ENCODE results near the gene EPB41L2. TPM values are rescaled to one million over a fixed set of nuclear protein-coding genes. Genes with fewer than 3 reads are reported as not detected.
"Not testable (repeated sequence)": the region's sequence is repeated elsewhere in the genome, so short reads cannot be mapped to it uniquely, and the experiment has no call there.

The EPB41L2 gene
- total RNA-seq, 1 donor from 2014 or later = 61.6 TPM

- no peak for DNase-seq (ENCODE audit: low spot score, unreplicated experiment)
Measured at GRCh38 chr6:130918171-130918570, 144.9 kb downstream of the EPB41L2 start.

GRCh38 chr6:130915606-130916005 lies 147.4 kb downstream of the EPB41L2 start:
- not testable (repeated sequence) for H3K27ac Mint-ChIP-seq; H3K4me1 Mint-ChIP-seq (ENCODE audit: low read depth); H3K4me3 Mint-ChIP-seq (ENCODE audit: low read depth); H3K36me3 Mint-ChIP-seq (ENCODE audit: insufficient read depth); H3K27me3 Mint-ChIP-seq; DNase-seq (ENCODE audit: low spot score, unreplicated experiment); H3K9me3 Mint-ChIP-seq (ENCODE audit: low read depth)

More at GRCh38 chr6:130918171-130918570, 144.9 kb downstream of the EPB41L2 start:
- Mint-ChIP-seq H3K27me3 (no peaks in the 10 kb centered on the region), H3K27ac (no peak overlapping the region), H3K4me3 (ENCODE audit: low read depth) (no peak overlapping the region), H3K9me3 (ENCODE audit: low read depth) (peaks cover 7% of the 10 kb centered on the region), H3K4me1 (ENCODE audit: low read depth) (no peaks in the 10 kb centered on the region), H3K36me3 (ENCODE audit: insufficient read depth) (peaks cover 6% of the 10 kb centered on the region)
- TF ChIP-seq, protein P1, sequence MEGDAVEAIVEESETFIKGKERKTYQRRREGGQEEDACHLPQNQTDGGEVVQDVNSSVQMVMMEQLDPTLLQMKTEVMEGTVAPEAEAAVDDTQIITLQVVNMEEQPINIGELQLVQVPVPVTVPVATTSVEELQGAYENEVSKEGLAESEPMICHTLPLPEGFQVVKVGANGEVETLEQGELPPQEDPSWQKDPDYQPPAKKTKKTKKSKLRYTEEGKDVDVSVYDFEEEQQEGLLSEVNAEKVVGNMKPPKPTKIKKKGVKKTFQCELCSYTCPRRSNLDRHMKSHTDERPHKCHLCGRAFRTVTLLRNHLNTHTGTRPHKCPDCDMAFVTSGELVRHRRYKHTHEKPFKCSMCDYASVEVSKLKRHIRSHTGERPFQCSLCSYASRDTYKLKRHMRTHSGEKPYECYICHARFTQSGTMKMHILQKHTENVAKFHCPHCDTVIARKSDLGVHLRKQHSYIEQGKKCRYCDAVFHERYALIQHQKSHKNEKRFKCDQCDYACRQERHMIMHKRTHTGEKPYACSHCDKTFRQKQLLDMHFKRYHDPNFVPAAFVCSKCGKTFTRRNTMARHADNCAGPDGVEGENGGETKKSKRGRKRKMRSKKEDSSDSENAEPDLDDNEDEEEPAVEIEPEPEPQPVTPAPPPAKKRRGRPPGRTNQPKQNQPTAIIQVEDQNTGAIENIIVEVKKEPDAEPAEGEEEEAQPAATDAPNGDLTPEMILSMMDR (IDR thresholded peaks at IDR 0.05; ENCODE audit: unreplicated experiment) = no peak

DNA sequence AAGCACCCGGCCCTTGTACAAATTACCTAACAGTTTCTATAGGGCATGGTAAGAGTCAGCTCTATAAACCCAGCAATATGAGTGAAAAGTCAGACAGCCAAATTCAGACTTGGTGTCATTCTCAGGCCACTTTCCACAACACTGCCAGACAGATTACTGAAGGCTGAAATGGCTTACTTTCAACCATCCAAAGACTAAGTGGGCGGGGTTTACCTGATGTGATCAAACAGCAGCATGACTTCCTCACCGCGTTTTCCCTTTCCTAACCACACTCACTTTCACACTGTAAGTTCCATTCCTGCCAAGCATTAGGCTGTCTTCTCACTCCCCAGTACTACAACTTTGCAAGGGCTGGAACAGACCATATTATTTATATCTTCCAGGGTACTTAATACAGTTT lies 149.9 kb downstream of the EPB41L2 start:
- Mint-ChIP-seq H3K36me3 (ENCODE audit: insufficient read depth) (peaks cover 14% of the 10 kb centered on the region), H3K27ac (no peak overlapping the region), H3K27me3 (no peaks in the 10 kb centered on the region), H3K4me1 (ENCODE audit: low read depth) (peaks cover 2% of the 10 kb centered on the region), H3K4me3 (ENCODE audit: low read depth) (no peak overlapping the region), H3K9me3 (ENCODE audit: low read depth) (peaks cover 23% of the 10 kb centered on the region)
- TF ChIP-seq, protein P1 (IDR thresholded peaks at IDR 0.05; ENCODE audit: unreplicated experiment) = no peak
- DNase-seq (ENCODE audit: low spot score, unreplicated experiment) = no peak

DNA sequence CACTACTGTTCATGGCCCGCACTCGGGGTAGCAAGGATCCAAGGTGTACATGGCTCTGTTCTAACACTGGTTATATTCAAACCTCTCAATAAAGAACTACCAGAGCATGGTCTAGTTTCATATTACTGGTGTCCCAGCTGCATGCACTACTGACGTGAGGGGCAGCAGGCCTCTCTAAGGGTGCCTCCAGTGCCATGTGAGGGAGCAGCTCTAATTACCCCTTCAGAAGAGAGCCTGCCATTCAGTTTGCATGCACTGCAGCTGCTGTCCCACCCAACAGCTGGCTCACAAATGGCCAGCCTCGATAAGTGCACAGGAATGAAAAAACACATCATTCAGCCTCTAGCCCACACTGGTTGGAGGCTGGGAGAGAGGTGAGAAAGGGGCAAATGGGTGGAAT lies 150.6 kb downstream of the EPB41L2 start:
- Mint-ChIP-seq H3K4me3 (ENCODE audit: low read depth) (no peak overlapping the region), H3K4me1 (ENCODE audit: low read depth) (peaks cover 2% of the 10 kb centered on the region), H3K36me3 (ENCODE audit: insufficient read depth) (peaks cover 14% of the 10 kb centered on the region), H3K27me3 (no peaks in the 10 kb centered on the region), H3K27ac (no peak overlapping the region), H3K9me3 (ENCODE audit: low read depth) (peaks cover 23% of the 10 kb centered on the region)
- no peak for DNase-seq (ENCODE audit: low spot score, unreplicated experiment)
- TF ChIP-seq, protein P1 (IDR thresholded peaks at IDR 0.05; ENCODE audit: unreplicated experiment) = no peak

DNA sequence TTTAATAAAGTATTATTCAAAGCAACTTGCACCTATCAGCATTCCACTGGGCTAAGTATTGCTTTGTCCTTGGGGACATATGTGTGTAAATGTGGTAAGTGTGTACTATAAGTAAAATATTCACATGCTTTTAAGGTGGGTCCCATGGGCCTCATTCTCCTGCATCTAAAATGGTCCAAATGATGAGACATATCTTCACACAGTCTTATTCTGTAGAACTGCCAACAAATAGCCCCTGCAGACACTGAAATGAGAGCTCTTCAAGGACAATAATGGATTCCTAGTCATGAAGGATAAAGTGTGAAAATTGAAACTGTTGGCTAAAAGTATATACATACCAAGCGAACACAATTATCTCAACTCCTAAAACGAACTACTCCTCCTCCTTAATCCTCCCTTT lies 154.1 kb downstream of the EPB41L2 start:
- Mint-ChIP-seq H3K9me3 (ENCODE audit: low read depth) (peaks cover 16% of the 10 kb centered on the region), H3K27ac (no peak overlapping the region), H3K36me3 (ENCODE audit: insufficient read depth) (peaks cover 9% of the 10 kb centered on the region), H3K27me3 (no peaks in the 10 kb centered on the region), H3K4me1 (ENCODE audit: low read depth) (peaks cover 2% of the 10 kb centered on the region), H3K4me3 (ENCODE audit: low read depth) (no peak overlapping the region)
- no peak for DNase-seq (ENCODE audit: low spot score, unreplicated experiment)
- TF ChIP-seq, protein P1 (IDR thresholded peaks at IDR 0.05; ENCODE audit: unreplicated experiment) = no peak

DNA sequence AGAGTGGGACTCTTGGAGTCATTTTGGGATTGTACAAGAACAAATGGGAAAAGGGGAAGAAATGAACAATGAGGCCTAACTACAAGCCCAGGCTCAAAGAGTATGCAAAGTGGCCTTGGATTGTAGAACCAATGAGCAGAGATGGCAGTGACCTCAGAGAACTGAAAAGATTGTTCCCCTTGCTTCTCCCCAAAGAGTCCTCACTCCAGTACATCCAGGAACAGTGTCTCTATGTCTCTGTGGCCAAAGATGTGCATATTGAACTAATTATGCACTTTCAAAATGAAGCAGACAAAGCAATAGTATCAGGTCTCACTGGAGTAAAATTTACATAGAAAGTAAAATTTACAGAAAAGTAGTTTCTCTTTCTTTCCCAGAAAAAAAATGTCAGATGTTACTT lies 154.9 kb downstream of the EPB41L2 start:
- Mint-ChIP-seq H3K4me3 (ENCODE audit: low read depth) (no peak overlapping the region), H3K9me3 (ENCODE audit: low read depth) (peaks cover 16% of the 10 kb centered on the region), H3K36me3 (ENCODE audit: insufficient read depth) (peaks cover 9% of the 10 kb centered on the region), H3K27ac (no peak overlapping the region), H3K27me3 (no peaks in the 10 kb centered on the region), H3K4me1 (ENCODE audit: low read depth) (peaks cover 2% of the 10 kb centered on the region)
- no peak for DNase-seq (ENCODE audit: low spot score, unreplicated experiment)
- TF ChIP-seq, protein P1 (IDR thresholded peaks at IDR 0.05; ENCODE audit: unreplicated experiment) = no peak

Data from progenitor cell of endocrine pancreas (in vitro differentiated cells).